ENCODE measurements around the gene LHFPL2.

Gene LHFPL2

GRCh38 chr5:78527054-78527859 lies 121.3 kb downstream of the LHFPL2 start:
- in situ Hi-C loops (cut with MboI; ENCODE audit: low sequenced_read_pairs) = no loop called here

- in situ Hi-C loops (cut with MboI; ENCODE audit: low sequenced_read_pairs) = no loop called here
Observed at GRCh38 chr5:78526049-78526525, 122.5 kb downstream of the LHFPL2 start.

GRCh38 chr5:78523314-78524193 lies 125.0 kb downstream of the LHFPL2 start:
- in situ Hi-C loops (cut with MboI; ENCODE audit: low sequenced_read_pairs) = no loop called here

GRCh38 chr5:78522476-78523260 lies 125.9 kb downstream of the LHFPL2 start:
- in situ Hi-C loops (cut with MboI; ENCODE audit: low sequenced_read_pairs) = no loop called here

GRCh38 chr5:78521455-78521854 lies 127.1 kb downstream of the LHFPL2 start:
- in situ Hi-C loops (cut with MboI; ENCODE audit: low sequenced_read_pairs) = no loop called here

- in situ Hi-C loops (cut with MboI; ENCODE audit: low sequenced_read_pairs) = no loop called here
Observed at GRCh38 chr5:78519198-78519941, 129.2 kb downstream of the LHFPL2 start.

- in situ Hi-C loops (cut with MboI; ENCODE audit: low sequenced_read_pairs) = no loop called here
Observed at GRCh38 chr5:78518365-78519197, 130.0 kb downstream of the LHFPL2 start.

- in situ Hi-C loops (cut with MboI; ENCODE audit: low sequenced_read_pairs) = no loop called here
Observed at GRCh38 chr5:78515670-78516069, 132.9 kb downstream of the LHFPL2 start.

GRCh38 chr5:78514427-78515330 lies 133.9 kb downstream of the LHFPL2 start:
- in situ Hi-C loops (cut with MboI; ENCODE audit: low sequenced_read_pairs) = no loop called here

- in situ Hi-C loops (cut with MboI; ENCODE audit: low sequenced_read_pairs) = no loop called here
Observed at GRCh38 chr5:78513441-78513840, 135.1 kb downstream of the LHFPL2 start.

- in situ Hi-C loops (cut with MboI; ENCODE audit: low sequenced_read_pairs) = no loop called here
Observed at GRCh38 chr5:78512435-78512834, 136.1 kb downstream of the LHFPL2 start.

- in situ Hi-C loops (cut with MboI; ENCODE audit: low sequenced_read_pairs) = no loop called here
Observed at GRCh38 chr5:78511121-78511906, 137.3 kb downstream of the LHFPL2 start.

- in situ Hi-C loops (cut with MboI; ENCODE audit: low sequenced_read_pairs) = no loop called here
Observed at GRCh38 chr5:78509884-78510769, 138.4 kb downstream of the LHFPL2 start.

- in situ Hi-C loops (cut with MboI; ENCODE audit: low sequenced_read_pairs) = no loop called here
Observed at GRCh38 chr5:78509145-78509865, 139.3 kb downstream of the LHFPL2 start.

- in situ Hi-C loops (cut with MboI; ENCODE audit: low sequenced_read_pairs) = no loop called here
Observed at GRCh38 chr5:78508186-78508765, 140.3 kb downstream of the LHFPL2 start.

GRCh38 chr5:78507531-78507930 lies 141.0 kb downstream of the LHFPL2 start:
- in situ Hi-C loops (cut with MboI; ENCODE audit: low sequenced_read_pairs) = no loop called here
